Astrocyte (in vitro differentiated cells and primary cell): ENCODE data around the gene NKIRAS2. TPM values are rescaled to one million over a fixed set of nuclear protein-coding genes. Genes with fewer than 3 reads are reported as not detected.

Experiments
- DNase-seq: peaks from one replicate; pipeline ENCODE4 v3.0.0-alpha.2; 2010; ENCODE audit warnings: low read depth
- FAIRE-seq: peaks from 2 replicates; lab custom pipeline; 2011; peaks lifted over from hg19 to GRCh38; lab: Jason Lieb, UNC
- H2AFZ ChIP-seq: 2 replicates; pipeline ENCODE4 v1.6.0; 2012; ENCODE audit warnings: low read depth, low read length, inconsistent platforms
- H3K27ac ChIP-seq: 2 replicates; pipeline ENCODE4 v1.5.1; 2011; ENCODE audit warnings: low read depth, low read length, inconsistent platforms
- H3K27me3 ChIP-seq: 2 replicates; pipeline ENCODE4 v1.6.0; 2011; ENCODE audit warnings: low read length, inconsistent platforms; ENCODE audit not compliant: insufficient read depth
- H3K36me3 ChIP-seq: 2 replicates; pipeline ENCODE4 v1.5.1; 2011; ENCODE audit warnings: low read length, inconsistent platforms; ENCODE audit not compliant: insufficient read depth
- H3K4me1 ChIP-seq: 2 replicates; pipeline ENCODE4 v1.5.1; 2011; ENCODE audit warnings: low read length, inconsistent platforms; ENCODE audit not compliant: insufficient read depth
- H3K4me2 ChIP-seq: 2 replicates; pipeline ENCODE4 v1.6.0; 2012; ENCODE audit warnings: low read length, inconsistent platforms
- H3K4me3 ChIP-seq: 2 replicates; pipeline ENCODE4 v1.5.1; 2011; ENCODE audit warnings: low read depth, mild to moderate bottlenecking, low read length, inconsistent platforms; ENCODE audit not compliant: insufficient read depth
- H3K79me2 ChIP-seq: 2 replicates; pipeline ENCODE4 v1.6.0; 2012; ENCODE audit warnings: mild to moderate bottlenecking, low read length, inconsistent platforms; ENCODE audit not compliant: insufficient read depth
- H3K9ac ChIP-seq: 2 replicates; pipeline ENCODE4 v1.6.0; 2012; ENCODE audit warnings: mild to moderate bottlenecking, low read length, inconsistent platforms
- H3K9me3 ChIP-seq: 2 replicates; pipeline ENCODE4 v1.5.1; 2012; ENCODE audit warnings: low read depth, mild to moderate bottlenecking, low read length, inconsistent platforms; ENCODE audit not compliant: insufficient read depth
- H4K20me1 ChIP-seq: 2 replicates; pipeline ENCODE4 v1.6.0; 2012; ENCODE audit warnings: low read length, inconsistent platforms; ENCODE audit not compliant: insufficient read depth
- H3K27ac Mint-ChIP-seq: one replicate; pipeline ENCODE4 v1.8.0; 2021; ENCODE audit warnings: mild to moderate bottlenecking, mixed read lengths; ENCODE audit not compliant: unreplicated experiment
- H3K27me3 Mint-ChIP-seq: one replicate; pipeline ENCODE4 v1.8.0; 2021; ENCODE audit warnings: low read depth, mixed read lengths; ENCODE audit not compliant: unreplicated experiment
- H3K36me3 Mint-ChIP-seq: one replicate; pipeline ENCODE4 v1.8.0; 2021; ENCODE audit warnings: low read depth, mixed read lengths; ENCODE audit not compliant: unreplicated experiment
- H3K4me1 Mint-ChIP-seq: one replicate; pipeline ENCODE4 v1.8.0; 2021; ENCODE audit warnings: low read depth, mixed read lengths; ENCODE audit not compliant: unreplicated experiment
- H3K4me3 Mint-ChIP-seq: one replicate; pipeline ENCODE4 v1.8.0; 2021; ENCODE audit warnings: mild to moderate bottlenecking, moderate library complexity, mixed read lengths; ENCODE audit not compliant: unreplicated experiment
- H3K9me3 Mint-ChIP-seq: one replicate; pipeline ENCODE4 v1.8.0; 2021; ENCODE audit warnings: mild to moderate bottlenecking, mixed read lengths; ENCODE audit not compliant: unreplicated experiment
- EZH2 ChIP-seq: IDR thresholded peaks from 2 replicates; pipeline ENCODE4 v1.6.1; 2012; ENCODE audit warnings: mild to moderate bottlenecking, low read length, inconsistent platforms; ENCODE audit not compliant: insufficient read depth
- total RNA-seq: library from RNA; stranded (reverse); gene quantifications from 2 replicates; pipeline ENCODE4 v1.2.1, GENCODE V29; 2021
- TF ChIP-seq, protein P1 (sequence below): IDR thresholded peaks from 2 replicates; pipeline ENCODE4 v1.5.1; 2011; ENCODE audit warnings: low read depth, mild to moderate bottlenecking, inconsistent platforms, low read length, moderate library complexity; ENCODE audit not compliant: insufficient read depth

The NKIRAS2 gene
- total RNA-seq, 1 donor from 2014 or later, result 60.5 TPM

DNA sequence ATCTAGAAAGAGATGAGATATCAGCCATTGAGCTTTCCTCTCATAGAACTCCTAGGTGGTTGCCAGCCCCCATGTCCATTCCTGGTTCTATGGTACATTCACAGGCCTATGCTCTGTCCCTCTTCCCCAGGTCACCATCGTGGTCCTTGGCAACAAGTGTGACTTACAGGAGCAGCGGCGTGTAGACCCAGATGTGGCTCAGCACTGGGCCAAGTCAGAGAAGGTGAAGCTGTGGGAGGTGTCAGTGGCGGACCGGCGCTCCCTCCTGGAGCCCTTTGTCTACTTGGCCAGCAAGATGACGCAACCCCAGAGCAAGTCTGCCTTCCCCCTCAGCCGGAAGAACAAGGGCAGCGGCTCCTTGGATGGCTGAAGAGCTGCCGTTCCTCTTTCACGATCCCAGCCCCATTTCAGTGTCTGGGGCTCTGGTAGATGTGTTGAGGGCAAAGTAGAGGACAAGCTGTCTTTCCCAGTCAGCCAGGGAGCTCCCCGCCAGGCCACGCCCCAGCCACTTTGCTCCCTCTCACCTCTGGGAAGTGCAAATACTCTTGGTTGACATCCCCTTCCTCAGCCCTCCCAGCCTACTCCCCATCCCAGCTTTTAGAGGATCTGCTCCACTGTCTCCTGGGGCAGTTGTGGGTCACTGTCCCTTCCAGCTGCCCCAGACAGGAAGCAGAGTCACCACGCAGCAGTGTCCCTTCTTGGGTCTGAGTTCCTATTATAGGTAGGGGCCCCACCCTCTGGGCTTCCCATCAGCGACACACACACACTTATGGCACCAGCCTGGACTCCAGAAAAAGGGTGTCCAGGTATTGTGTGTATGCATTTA lies 3.8 kb downstream of the NKIRAS2 start:
- H3K27ac ChIP-seq, result no peak overlapping the region
- no peak for FAIRE-seq

DNA sequence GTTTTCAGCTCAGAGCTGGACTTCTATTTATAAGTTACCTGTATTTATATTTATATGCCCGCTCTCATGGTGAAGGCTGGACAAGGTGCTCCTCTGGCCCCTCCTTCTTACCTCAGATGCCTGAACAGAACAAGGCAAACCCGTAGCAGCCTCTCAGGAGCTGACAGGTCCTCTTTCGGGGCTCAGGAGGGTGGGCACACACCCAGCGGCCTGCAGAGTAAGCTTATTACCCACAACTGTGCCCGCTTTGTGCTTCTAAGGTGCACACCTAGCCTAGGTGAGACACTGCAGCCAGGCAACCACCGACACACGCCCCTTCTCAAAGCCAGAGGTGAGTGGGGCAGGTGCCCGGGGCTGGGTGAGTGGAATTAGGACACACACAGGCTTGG lies 5.3 kb downstream of the NKIRAS2 start:
- H3K36me3 ChIP-seq, result peaks cover 10% of the 10 kb centered on the region
- DNase-seq, result no peak
- no peak for FAIRE-seq
- H3K4me2 ChIP-seq, result peak overlapping the region; percentile 62
- peaks cover 26% of the 10 kb centered on the region for H3K4me1 ChIP-seq
- H3K27ac ChIP-seq, result peak overlapping the region; percentile 23
- Mint-ChIP-seq H3K4me3 (peak overlapping the region; percentile 76), H3K36me3 (peaks cover 11% of the 10 kb centered on the region), H3K9me3 (peaks cover 2% of the 10 kb centered on the region), H3K27ac (peak overlapping the region; percentile 91), H3K4me1 (peaks cover 34% of the 10 kb centered on the region), H3K27me3 (no peaks in the 10 kb centered on the region)
- H3K27me3 ChIP-seq, result peaks cover 3% of the 10 kb centered on the region
- no peak overlapping the region for H2AFZ ChIP-seq
- no peak overlapping the region for H3K4me3 ChIP-seq
- H4K20me1 ChIP-seq, result peaks cover 19% of the 10 kb centered on the region
- peaks cover 15% of the 10 kb centered on the region for H3K79me2 ChIP-seq
- H3K9ac ChIP-seq, result peak overlapping the region; percentile 6
- H3K9me3 ChIP-seq, result no peaks in the 10 kb centered on the region
- TF ChIP-seq, protein P1, sequence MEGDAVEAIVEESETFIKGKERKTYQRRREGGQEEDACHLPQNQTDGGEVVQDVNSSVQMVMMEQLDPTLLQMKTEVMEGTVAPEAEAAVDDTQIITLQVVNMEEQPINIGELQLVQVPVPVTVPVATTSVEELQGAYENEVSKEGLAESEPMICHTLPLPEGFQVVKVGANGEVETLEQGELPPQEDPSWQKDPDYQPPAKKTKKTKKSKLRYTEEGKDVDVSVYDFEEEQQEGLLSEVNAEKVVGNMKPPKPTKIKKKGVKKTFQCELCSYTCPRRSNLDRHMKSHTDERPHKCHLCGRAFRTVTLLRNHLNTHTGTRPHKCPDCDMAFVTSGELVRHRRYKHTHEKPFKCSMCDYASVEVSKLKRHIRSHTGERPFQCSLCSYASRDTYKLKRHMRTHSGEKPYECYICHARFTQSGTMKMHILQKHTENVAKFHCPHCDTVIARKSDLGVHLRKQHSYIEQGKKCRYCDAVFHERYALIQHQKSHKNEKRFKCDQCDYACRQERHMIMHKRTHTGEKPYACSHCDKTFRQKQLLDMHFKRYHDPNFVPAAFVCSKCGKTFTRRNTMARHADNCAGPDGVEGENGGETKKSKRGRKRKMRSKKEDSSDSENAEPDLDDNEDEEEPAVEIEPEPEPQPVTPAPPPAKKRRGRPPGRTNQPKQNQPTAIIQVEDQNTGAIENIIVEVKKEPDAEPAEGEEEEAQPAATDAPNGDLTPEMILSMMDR, result no peak
- no peak for TF ChIP-seq EZH2

More for the DNA sequence above, 3.8 kb downstream of the NKIRAS2 start:
- H2AFZ ChIP-seq, result no peak overlapping the region
- H3K27ac Mint-ChIP-seq, result peak overlapping the region; percentile 36
- H3K79me2 ChIP-seq, result peaks cover 20% of the 10 kb centered on the region
- peaks cover 3% of the 10 kb centered on the region for H3K27me3 ChIP-seq
- no peaks in the 10 kb centered on the region for H3K9me3 ChIP-seq
- peaks cover 11% of the 10 kb centered on the region for H3K36me3 Mint-ChIP-seq
- peaks cover 10% of the 10 kb centered on the region for H3K36me3 ChIP-seq
- H3K9ac ChIP-seq, result no peak overlapping the region
- no peak for DNase-seq
- H3K27me3 Mint-ChIP-seq, result no peaks in the 10 kb centered on the region
- H3K4me3 ChIP-seq, result no peak overlapping the region
- H3K4me1 ChIP-seq, result peaks cover 26% of the 10 kb centered on the region
- H3K9me3 Mint-ChIP-seq, result peaks cover 2% of the 10 kb centered on the region
- TF ChIP-seq, protein P1, result no peak
- TF ChIP-seq EZH2, result no peak
- peaks cover 34% of the 10 kb centered on the region for H3K4me1 Mint-ChIP-seq
- H4K20me1 ChIP-seq, result peaks cover 19% of the 10 kb centered on the region
- H3K4me2 ChIP-seq, result no peak overlapping the region
- no peak overlapping the region for H3K4me3 Mint-ChIP-seq

DNA sequence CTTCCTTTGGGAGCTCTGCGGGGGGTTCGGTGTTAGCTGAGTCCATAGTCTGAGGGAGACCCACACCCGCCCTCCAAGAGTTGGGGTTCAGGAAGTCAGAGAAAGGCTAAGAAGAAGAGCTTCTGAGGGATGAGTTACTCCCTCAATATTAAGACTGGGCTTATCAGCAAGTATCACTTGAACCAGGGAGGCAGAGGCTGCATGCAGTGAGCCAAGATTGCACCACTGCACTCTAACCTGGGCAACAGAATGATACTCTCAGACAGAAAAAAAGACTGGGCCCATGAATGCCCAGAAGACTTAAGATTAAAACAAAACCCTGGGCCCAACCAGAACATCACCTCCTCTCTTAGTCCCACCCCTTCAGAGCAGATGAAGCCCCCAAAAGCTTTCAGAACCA lies 6.0 kb downstream of the NKIRAS2 start:
- Mint-ChIP-seq H3K4me3 (no peak overlapping the region), H3K27ac (no peak overlapping the region), H3K4me1 (peaks cover 32% of the 10 kb centered on the region), H3K9me3 (peaks cover 2% of the 10 kb centered on the region), H3K27me3 (no peaks in the 10 kb centered on the region), H3K36me3 (peaks cover 11% of the 10 kb centered on the region)
- no peak overlapping the region for H3K9ac ChIP-seq
- TF ChIP-seq, protein P1, result no peak
- TF ChIP-seq EZH2, result no peak
- DNase-seq (no peak), FAIRE-seq (no peak)
- H3K27ac ChIP-seq, result no peak overlapping the region
- peaks cover 10% of the 10 kb centered on the region for H3K36me3 ChIP-seq
- H3K4me1 ChIP-seq, result peaks cover 23% of the 10 kb centered on the region
- H3K79me2 ChIP-seq, result peaks cover 8% of the 10 kb centered on the region
- peaks cover 6% of the 10 kb centered on the region for H3K27me3 ChIP-seq
- H3K4me3 ChIP-seq, result no peak overlapping the region
- H3K9me3 ChIP-seq, result no peaks in the 10 kb centered on the region
- H3K4me2 ChIP-seq, result no peak overlapping the region
- peaks cover 17% of the 10 kb centered on the region for H4K20me1 ChIP-seq
- no peak overlapping the region for H2AFZ ChIP-seq
